H1 (cell line): ENCODE measurements around the gene PALD1. TPM values are rescaled to one million over a fixed set of nuclear protein-coding genes. Genes with fewer than 3 reads are reported as not detected.

Experiments
- BCL11A ChIP-seq, 2 experiments: IDR thresholded peaks; one replicate each; pipeline ENCODE4 v1.6.1; 2011; ENCODE audit warnings: low read depth in 2 of 2, low read length in 2 of 2, mild to moderate bottlenecking in 2 of 2
- EGR1 ChIP-seq: IDR thresholded peaks from 2 replicates; pipeline ENCODE4 v1.6.1; 2011; ENCODE audit warnings: low read depth, low read length, borderline replicate concordance
- HDAC6 ChIP-seq: IDR thresholded peaks from one replicate; pipeline ENCODE4 v1.7.1; 2012; ENCODE audit warnings: low read depth, mild to moderate bottlenecking, inconsistent platforms, low read length, moderate library complexity
- PHF8 ChIP-seq: fragments of 200-600 bp; sonication (generic); conservative IDR thresholded peaks from 2 replicates; pipeline ENCODE4 v1.7.1; 2012; ENCODE audit warnings: low read depth, mild to moderate bottlenecking, inconsistent platforms, low read length, moderate library complexity
- POLR2AphosphoS5 ChIP-seq: IDR thresholded peaks from 2 replicates; pipeline ENCODE4 v1.6.1; 2011; ENCODE audit warnings: low read depth, low read length
- polyA plus RNA-seq, 7 experiments: library from polyadenylated mRNA; depleted of rRNA in 3 of 7; stranded (reverse) in 5 of 7; unstranded in 2 of 7; fragments of >200 nt in 5 of 7; fragments of 200-250 nt in 2 of 7; gene quantifications; 1 replicate in 5 of 7; 2 replicates in 1 of 7; 4 replicates in 1 of 7; pipeline versions ENCODE4 v1.2.1 to v1.2.3, GENCODE V29; 2011 to 2013; ENCODE audit warnings: missing spikeins in 2 of 7, mixed read lengths in 2 of 7
- total RNA-seq: library from RNA; stranded (reverse); fragmentation: NEBNext Ultra II Directional; extraction: Animal tissue kit (Norgen Biotek cat#: 25700); gene quantifications from 2 replicates; pipeline ENCODE4 v1.2.1, GENCODE V29; 2021

Gene PALD1
- total and polyA plus RNA-seq, 2 of the 8 experiments (the other 6 are each of a cell fraction or from before 2014, with no cell fraction given), result 13.3 to 32.8 TPM

GRCh38 chr10:70615784-70616522 is 137.4 kb downstream of the PALD1 start (continued):
- TF ChIP-seq HDAC6 (no peak), EGR1 (no peak), BCL11A (IDR thresholded peaks at IDR 0.05; ENCODE audit: low read depth in 2 of 2, low read length in 2 of 2) (no peak), POLR2AphosphoS5 (no peak), PHF8 (no peak)
